HG02981 (cell line): ENCODE measurements around the gene SLIT1.
"Not testable (repeated sequence)": the region's sequence is repeated elsewhere in the genome, so short reads cannot be mapped to it uniquely, and the experiment has no call there.

ENCODE experiments used
- ATAC-seq: cut with Tn5 transposase; IDR thresholded peaks from one replicate; pipeline ENCODE4 v1.9.1; 2021; ENCODE audit warnings: mild to moderate bottlenecking, moderate library complexity; ENCODE audit not compliant: unreplicated experiment

SLIT1 gene

GRCh38 chr10:97049670-97050069 lies 136.1 kb downstream of the SLIT1 start:
- ATAC-seq, result no peak

GRCh38 chr10:97048649-97049427 lies 136.9 kb downstream of the SLIT1 start:
- no peak for ATAC-seq

GRCh38 chr10:97047788-97048187 lies 138.0 kb downstream of the SLIT1 start:
- ATAC-seq, result no peak

DNA sequence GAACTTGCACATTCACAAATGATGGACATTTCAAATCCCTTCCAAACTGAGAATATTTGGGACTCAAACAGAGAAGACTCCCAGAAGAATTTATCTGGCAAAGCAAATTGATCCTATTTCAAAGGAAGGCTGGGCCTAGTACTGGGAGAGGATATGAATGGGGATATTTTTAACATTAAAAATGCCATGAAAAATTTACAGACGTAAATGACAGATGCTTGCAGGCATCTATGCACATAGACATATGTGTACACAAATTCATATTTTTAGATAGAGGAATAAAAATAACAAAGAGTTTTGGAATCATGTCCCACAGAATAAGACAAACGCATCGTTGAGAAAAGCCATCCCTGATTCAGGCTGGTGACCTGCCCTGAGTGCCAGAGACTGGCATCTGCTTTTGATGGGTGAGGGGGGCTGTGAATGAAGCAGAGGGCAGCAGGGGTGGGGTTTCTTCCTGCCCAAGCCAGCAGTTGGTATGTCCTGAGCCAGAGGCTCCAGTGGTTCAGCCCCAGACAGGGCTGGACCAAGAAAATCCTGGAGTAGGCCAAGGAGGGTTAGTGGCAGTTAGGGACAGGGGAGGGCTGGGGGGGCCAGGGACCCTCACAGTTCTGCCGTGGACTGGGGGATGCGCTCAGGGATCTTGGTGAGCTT lies 138.5 kb downstream of the SLIT1 start:
- no peak for ATAC-seq

DNA sequence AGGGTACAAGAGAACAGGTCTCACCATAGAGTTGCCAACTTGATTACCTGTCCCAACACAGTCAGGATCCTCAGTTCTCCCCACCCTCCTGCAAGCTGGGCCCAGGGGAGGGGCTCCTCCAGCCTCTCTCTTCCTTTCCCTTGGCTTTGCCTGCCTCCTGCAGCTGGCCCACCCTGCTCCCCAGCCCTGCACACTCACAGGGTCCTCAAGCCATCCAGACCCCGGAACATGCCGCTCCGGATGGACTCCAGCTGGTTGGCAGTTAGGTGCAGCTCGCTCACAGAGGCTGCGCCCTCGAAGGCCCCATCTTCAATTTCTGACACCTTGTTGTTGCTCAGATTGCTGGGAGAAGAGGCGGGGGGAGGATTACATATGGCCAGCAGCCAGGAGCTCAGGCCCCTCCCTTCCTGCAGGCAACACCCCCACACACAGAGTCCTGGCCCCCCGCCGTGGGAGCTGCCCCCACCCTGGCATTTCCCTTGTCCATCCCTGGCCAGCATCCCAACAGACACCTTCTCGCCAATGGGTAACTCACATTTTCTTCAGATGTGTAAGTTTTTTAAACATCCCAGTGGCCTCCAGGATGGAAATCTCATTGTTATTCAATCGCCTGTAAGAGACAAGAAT lies 139.2 kb downstream of the SLIT1 start:
- no peak for ATAC-seq

DNA sequence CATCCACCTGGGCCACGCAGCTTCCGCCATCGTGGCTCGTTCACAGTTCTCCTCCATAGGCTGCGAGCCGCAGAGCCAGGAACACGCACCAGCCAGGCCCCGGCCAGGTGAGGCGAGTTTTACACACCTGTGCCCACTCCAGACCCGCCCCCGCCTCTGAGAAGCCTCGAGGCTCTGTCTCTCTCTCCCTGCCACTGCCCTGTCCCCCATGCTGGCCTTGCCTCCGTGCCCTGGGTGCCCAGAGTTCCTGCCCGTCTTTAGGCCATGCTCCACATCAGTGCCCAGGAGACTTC lies 142.2 kb downstream of the SLIT1 start:
- no peak for ATAC-seq

GRCh38 chr10:97042716-97043562 lies 142.8 kb downstream of the SLIT1 start:
- ATAC-seq, result no peak

DNA sequence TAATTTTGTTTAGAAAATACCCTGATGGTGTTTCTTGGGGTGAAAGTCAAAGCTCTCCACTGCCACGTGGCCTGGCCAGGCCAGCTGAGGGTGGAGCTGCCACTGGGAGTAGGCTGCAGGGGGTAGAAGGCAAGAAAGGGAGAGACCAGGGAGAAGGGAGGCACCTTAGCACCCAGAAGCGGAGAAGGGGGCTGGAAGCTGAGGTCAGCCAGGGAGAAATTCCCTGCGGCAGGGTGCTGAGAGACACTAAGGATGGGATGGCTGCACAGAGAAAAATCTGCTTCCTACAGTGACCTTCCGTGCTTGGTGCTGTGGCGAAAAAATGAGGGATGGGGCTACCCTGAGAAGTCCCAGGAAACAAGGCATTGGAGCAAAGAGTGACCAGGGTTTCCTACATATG lies 143.7 kb downstream of the SLIT1 start:
- no peak for ATAC-seq

DNA sequence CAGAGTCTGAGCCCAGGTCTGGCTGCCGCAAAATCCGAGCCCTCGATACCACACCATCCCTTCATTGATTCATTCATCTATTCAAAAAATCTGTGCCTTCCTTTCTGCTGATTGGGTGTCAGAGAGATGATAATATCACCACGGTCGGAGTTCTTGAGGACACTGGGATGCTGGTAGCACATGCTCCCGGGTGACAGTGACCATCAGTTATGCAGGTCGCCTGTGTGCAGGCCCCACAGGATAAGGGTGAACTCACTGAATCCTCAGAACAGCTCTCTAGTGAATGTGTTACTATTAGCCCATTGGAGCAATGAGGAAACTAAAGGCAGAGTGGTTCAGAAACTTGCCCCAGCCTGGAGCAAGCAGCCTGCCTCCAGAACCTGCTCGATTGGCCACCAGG lies 145.1 kb downstream of the SLIT1 start:
- no peak for ATAC-seq

GRCh38 chr10:97040248-97040584 lies 145.5 kb downstream of the SLIT1 start:
- ATAC-seq, result no peak

- ATAC-seq, result no peak
Measured at GRCh38 chr10:97039538-97040247, 146.1 kb downstream of the SLIT1 start.

- no peak for ATAC-seq
Measured at GRCh38 chr10:97038688-97039087, 147.1 kb downstream of the SLIT1 start.

DNA sequence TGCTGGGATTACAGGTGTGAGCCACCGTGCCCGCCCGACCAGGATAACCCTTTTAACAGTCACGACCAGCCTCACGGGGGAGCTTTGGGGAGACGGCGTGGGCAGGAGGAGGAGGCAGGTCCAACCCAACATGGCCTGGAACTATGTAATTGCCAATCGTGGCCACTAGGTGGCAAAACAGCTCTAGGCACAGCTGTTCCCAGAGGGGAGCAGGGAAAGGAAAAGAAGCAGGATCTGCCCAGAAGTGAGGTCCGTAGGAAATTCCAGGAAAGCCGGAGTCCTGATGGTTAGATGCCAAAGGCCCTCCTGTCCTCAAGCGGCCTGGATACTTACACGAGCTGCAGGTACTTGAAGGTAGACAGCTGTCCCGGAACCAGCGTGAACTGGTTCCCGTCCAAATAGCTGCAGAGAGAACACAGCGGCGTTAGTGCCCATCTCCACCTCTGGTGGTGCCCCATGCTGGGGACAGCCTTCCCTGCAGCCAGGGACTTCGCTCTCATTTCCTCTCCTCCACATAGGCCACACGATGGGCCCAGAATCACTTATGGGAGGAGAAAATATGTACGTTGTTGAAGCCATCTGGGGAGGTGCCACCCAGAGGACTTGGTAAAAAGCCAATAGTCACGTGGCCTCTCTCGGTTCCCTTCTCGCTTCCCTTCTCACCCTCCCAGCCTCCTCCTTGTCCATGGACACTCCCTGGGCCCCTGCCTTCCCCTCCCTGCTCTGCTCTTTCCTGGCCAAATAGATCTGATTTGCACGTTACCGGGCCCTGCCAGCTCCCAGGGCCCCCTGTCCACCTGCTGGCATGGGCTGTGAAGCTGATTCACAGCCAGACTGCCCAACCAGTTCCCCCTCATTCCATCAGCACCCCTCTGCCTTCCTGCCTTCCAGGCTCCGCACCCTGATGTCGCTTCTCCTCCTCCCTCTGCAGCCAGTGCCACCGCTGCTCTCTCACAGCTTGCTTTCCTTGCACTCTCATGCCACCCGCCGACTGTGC lies 148.1 kb downstream of the SLIT1 start:
- ATAC-seq, result peak; percentile 78

DNA sequence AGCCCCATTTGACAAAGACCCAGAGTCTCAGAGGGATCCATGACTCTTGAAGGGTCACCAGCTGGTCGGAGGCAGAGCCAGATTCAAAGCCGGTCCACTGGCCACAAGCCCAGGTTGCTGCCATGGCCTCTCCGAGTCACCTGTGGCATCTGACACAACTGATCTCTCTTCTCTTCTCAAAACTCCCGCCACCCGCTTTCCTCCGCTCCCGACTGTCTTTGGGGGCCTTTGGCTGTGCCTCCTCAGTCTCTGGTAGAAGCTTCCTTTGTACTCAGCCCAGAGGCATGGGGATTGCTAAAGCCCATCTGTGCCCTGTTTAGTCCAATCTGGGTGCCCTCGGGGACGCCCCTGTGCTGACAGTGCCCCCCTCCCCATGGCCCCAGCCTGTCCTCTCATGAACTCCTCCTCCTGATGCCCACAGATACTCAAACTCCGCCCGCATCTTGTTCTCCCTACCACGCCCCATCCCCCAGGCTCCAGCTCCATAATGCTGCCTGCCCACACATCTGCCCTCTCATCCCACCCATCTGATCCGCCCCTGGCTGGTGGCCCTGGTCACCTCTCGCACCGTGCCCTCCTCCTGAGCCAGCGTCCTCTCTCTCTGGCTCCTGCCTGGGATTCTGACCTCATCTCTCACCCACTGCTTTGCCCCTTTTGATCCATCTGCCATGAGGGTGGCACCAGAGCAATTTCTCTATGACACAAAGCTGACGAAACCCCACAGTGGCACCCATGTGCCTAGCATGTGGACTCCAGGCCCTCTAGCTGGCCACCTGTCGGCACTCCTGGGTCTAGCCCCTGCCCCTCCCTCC lies 150.6 kb downstream of the SLIT1 start:
- no peak for ATAC-seq

- ATAC-seq, result no peak
Measured at GRCh38 chr10:97034301-97034700, 151.5 kb downstream of the SLIT1 start.

- ATAC-seq, result not testable (repeated sequence)
Measured at GRCh38 chr10:97033841-97034240, 151.9 kb downstream of the SLIT1 start.

- no peak for ATAC-seq
Measured at GRCh38 chr10:97032624-97033023, 153.1 kb downstream of the SLIT1 start.

GRCh38 chr10:97031459-97031858 lies 154.3 kb downstream of the SLIT1 start:
- ATAC-seq, result no peak

DNA sequence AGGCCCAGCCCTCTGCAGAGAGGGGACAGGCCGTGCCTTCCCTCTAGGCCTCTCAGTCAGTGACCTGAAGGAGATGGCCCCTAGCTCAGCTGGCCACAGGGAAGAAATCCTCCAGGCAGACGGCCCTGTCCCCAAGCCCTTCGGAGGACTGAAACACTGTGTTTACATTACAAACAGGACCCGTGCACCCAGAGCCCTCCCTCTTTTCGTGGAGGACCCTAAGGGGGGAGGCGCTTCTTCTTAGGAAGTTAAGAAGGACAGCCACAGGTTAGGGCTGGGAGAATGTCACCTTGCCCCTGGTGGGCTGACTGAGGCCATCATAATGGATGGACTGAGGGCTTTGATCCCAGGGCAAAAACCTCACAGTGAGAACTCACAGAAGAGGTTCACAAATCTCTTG lies 154.9 kb downstream of the SLIT1 start:
- ATAC-seq, result no peak
